ENCODE measurements around the gene MYO10.
A peak's percentile ranks its signal among the peaks of the same experiment; 100 is the strongest.

MYO10 gene

GRCh38 chr5:16617274-16617968, 318.7 kb downstream of the MYO10 start:
- TF ChIP-seq, protein P1, sequence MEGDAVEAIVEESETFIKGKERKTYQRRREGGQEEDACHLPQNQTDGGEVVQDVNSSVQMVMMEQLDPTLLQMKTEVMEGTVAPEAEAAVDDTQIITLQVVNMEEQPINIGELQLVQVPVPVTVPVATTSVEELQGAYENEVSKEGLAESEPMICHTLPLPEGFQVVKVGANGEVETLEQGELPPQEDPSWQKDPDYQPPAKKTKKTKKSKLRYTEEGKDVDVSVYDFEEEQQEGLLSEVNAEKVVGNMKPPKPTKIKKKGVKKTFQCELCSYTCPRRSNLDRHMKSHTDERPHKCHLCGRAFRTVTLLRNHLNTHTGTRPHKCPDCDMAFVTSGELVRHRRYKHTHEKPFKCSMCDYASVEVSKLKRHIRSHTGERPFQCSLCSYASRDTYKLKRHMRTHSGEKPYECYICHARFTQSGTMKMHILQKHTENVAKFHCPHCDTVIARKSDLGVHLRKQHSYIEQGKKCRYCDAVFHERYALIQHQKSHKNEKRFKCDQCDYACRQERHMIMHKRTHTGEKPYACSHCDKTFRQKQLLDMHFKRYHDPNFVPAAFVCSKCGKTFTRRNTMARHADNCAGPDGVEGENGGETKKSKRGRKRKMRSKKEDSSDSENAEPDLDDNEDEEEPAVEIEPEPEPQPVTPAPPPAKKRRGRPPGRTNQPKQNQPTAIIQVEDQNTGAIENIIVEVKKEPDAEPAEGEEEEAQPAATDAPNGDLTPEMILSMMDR (IDR thresholded peaks at IDR 0.05) = no peak
- no peaks in the 10 kb centered on the region for H3K36me3 ChIP-seq
- H3K27ac ChIP-seq = peak overlapping the region; percentile 64
- no peaks in the 10 kb centered on the region for H3K9me3 ChIP-seq
- peaks cover 15 to 17% of the 10 kb centered on the region in 2 experiments for H3K4me1 ChIP-seq (ENCODE audit: control insufficient read depth in 1 of 2, insufficient read depth in 1 of 2, low read depth in 1 of 2, low read length in 1 of 2)
- H3K4me3 ChIP-seq (ENCODE audit: low read depth in 1 of 2, low read length in 1 of 2) = peak overlapping the region; percentile 64 to 82
- H3K27me3 ChIP-seq = peaks cover 7% of the 10 kb centered on the region

- peak within 1 kb of the TSS; percentile 64 to 82 for H3K4me3 ChIP-seq (ENCODE audit: low read depth in 1 of 2, low read length in 1 of 2)
Measured at GRCh38 chr5:16616536-16617273, 319.4 kb downstream of the MYO10 start, which contains the start of gene RETREG1. Gene RETREG1 (minus strand): TSS chr5:16616997. CDS start chr5:16616971, 26 bp downstream.

GRCh38 chr5:16615741-16616535, 320.1 kb downstream of the MYO10 start:
- peak overlapping the region; percentile 64 for H3K27ac ChIP-seq
- no peaks in the 10 kb centered on the region for H3K36me3 ChIP-seq
- TF ChIP-seq, protein P1 (IDR thresholded peaks at IDR 0.05) = no peak
- H3K9me3 ChIP-seq = no peaks in the 10 kb centered on the region
- peaks cover 7% of the 10 kb centered on the region for H3K27me3 ChIP-seq
- peak overlapping the region; percentile 64 to 82 for H3K4me3 ChIP-seq (ENCODE audit: low read depth in 1 of 2, low read length in 1 of 2)
- peaks cover 15 to 17% of the 10 kb centered on the region in 2 experiments for H3K4me1 ChIP-seq (ENCODE audit: control insufficient read depth in 1 of 2, insufficient read depth in 1 of 2, low read depth in 1 of 2, low read length in 1 of 2)

More at GRCh38 chr5:16616536-16617273, 319.4 kb downstream of the MYO10 start, which contains the start of gene RETREG1:
- peak within 1 kb of the TSS; percentile 64 for H3K27ac ChIP-seq
- H3K27me3 ChIP-seq = peaks cover 7% of the 10 kb centered on the region
- peaks cover 15 to 17% of the 10 kb centered on the region in 2 experiments for H3K4me1 ChIP-seq (ENCODE audit: control insufficient read depth in 1 of 2, insufficient read depth in 1 of 2, low read depth in 1 of 2, low read length in 1 of 2)
- H3K36me3 ChIP-seq = no peaks in the 10 kb centered on the region
- TF ChIP-seq, protein P1 (IDR thresholded peaks at IDR 0.05) = no peak
- no peaks in the 10 kb centered on the region for H3K9me3 ChIP-seq

DNA sequence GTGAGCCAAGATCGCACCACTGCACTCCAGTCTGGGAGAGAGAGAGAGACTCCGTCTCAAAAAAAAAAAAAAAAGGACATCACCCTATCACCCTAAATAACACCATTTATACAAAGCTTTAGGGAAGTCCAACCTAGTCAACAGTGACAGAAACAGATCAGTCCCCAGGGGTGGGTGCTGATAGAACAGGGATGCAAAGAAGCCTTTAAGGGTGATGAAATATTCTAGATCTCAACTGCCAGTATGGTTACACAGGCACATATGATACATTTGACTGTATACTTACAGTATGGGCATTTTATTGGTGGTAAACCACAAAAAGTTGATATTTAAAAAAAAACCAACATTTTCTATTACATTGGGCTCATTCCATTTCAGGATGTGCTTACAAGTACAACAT, 324.1 kb downstream of the MYO10 start:
- Histone ChIP-seq H3K4me1 (ENCODE audit: control insufficient read depth in 1 of 2, insufficient read depth in 1 of 2, low read depth in 1 of 2, low read length in 1 of 2) (peaks cover 10 to 13% of the 10 kb centered on the region in 2 experiments), H3K27ac (no peak overlapping the region), H3K9me3 (no peaks in the 10 kb centered on the region), H3K4me3 (ENCODE audit: low read depth in 1 of 2, low read length in 1 of 2) (no peak overlapping the region), H3K27me3 (peaks cover 7% of the 10 kb centered on the region), H3K36me3 (no peaks in the 10 kb centered on the region)
- TF ChIP-seq, protein P1 (IDR thresholded peaks at IDR 0.05) = no peak

Measured in neutrophil (primary cell).